Measurements from ENCODE around the gene SCAMP2. TPM values are rescaled to one million over a fixed set of nuclear protein-coding genes. Genes with fewer than 3 reads are reported as not detected.
A peak's percentile ranks its signal among the peaks of the same experiment; 100 is the strongest.

SCAMP2 gene
- total RNA-seq, 3 donors from 2014 or later = 49.5 to 71.4 (median 69.4) TPM

DNA sequence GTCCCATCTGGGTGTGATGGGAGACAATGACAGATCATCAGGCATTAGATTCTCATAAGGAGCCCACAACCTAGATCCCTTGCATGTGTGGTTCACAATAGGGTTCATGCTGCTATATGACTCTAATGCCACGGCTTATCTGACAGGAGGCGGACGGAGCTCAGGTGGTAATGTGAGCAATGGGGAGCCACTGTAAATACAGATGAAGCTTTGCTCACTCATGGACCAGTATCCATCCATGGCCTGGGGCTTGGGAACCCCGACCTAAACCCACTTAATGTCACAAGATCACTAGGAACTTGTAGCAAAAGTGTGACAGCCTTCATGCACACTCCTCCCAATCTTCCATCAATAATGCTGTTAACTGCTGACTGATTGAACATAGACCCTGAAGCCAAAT is 35.5 kb upstream of the SCAMP2 start:
- Histone ChIP-seq H3K27me3 (no peaks in the 10 kb centered on the region), H3K9me3 (no peaks in the 10 kb centered on the region), H3K27ac (no peak overlapping the region), H3K4me1 (peaks cover 2 to 9% of the 10 kb centered on the region in 2 donors), H3K4me3 (no peak overlapping the region), H3K36me3 (no peaks in the 10 kb centered on the region)
- TF ChIP-seq POLR2A (IDR thresholded peaks at IDR 0.05) (no peak), POLR2AphosphoS5 (IDR thresholded peaks at IDR 0.05) (no peak)
- TF ChIP-seq, protein P1, sequence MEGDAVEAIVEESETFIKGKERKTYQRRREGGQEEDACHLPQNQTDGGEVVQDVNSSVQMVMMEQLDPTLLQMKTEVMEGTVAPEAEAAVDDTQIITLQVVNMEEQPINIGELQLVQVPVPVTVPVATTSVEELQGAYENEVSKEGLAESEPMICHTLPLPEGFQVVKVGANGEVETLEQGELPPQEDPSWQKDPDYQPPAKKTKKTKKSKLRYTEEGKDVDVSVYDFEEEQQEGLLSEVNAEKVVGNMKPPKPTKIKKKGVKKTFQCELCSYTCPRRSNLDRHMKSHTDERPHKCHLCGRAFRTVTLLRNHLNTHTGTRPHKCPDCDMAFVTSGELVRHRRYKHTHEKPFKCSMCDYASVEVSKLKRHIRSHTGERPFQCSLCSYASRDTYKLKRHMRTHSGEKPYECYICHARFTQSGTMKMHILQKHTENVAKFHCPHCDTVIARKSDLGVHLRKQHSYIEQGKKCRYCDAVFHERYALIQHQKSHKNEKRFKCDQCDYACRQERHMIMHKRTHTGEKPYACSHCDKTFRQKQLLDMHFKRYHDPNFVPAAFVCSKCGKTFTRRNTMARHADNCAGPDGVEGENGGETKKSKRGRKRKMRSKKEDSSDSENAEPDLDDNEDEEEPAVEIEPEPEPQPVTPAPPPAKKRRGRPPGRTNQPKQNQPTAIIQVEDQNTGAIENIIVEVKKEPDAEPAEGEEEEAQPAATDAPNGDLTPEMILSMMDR (IDR thresholded peaks at IDR 0.05) = no peak
- intact Hi-C loops (cut with DNase I; ENCODE audit: low total_unique reads) = no loop called here
- DNase-seq (ENCODE audit: low spot score in 2 of 2) = no peak

DNA sequence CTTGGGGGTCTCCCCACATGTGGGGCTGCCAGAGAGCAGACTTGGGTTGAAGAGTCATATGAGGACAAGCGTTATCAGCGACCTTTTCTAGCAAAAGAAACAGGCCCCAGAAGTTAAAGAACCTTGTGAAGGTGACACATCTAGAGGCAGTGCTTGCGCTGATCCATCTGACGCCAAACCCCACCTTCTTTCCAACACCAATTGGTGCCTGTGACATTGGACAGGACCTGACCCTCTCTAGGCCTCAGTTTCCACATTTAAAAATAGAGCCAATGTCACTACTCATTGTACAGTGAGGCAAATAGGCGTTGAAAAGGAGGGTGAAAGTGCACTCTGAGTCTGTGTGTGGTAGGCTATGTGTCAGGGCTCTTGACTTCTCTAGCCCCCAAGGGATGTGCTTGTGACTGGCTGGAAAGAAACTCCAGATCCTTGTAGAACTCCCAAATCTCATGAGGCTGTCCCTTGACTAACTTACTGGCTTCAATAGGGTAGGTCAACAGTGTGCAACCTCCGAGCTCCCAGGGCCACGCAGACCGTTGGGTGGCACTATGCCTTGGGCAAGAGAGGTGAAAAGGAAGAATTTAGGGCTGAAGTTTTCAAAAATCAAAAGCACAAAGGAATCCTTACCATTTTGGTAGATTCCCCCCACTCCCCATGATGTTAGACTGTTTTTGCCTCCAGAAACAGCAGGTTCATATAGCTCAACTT is 34.2 kb upstream of the SCAMP2 start:
- H3K9me3 ChIP-seq = no peaks in the 10 kb centered on the region
- intact Hi-C loops (cut with DNase I; ENCODE audit: low total_unique reads) = no loop called here
- H3K4me1 ChIP-seq = peaks cover 2 to 9% of the 10 kb centered on the region in 2 donors
- no peaks in the 10 kb centered on the region for H3K36me3 ChIP-seq
- peak overlapping the region; percentile 76 to 98 (median 95) for H3K4me3 ChIP-seq
- H3K27me3 ChIP-seq = no peaks in the 10 kb centered on the region
- no peak for DNase-seq (ENCODE audit: low spot score in 2 of 2)
- TF ChIP-seq POLR2A (IDR thresholded peaks at IDR 0.05) = no peak
- no peak for TF ChIP-seq POLR2AphosphoS5 (IDR thresholded peaks at IDR 0.05)
- TF ChIP-seq, protein P1 (IDR thresholded peaks at IDR 0.05) = no peak
- peak overlapping the region; percentile 93 to 97 for H3K27ac ChIP-seq

DNA sequence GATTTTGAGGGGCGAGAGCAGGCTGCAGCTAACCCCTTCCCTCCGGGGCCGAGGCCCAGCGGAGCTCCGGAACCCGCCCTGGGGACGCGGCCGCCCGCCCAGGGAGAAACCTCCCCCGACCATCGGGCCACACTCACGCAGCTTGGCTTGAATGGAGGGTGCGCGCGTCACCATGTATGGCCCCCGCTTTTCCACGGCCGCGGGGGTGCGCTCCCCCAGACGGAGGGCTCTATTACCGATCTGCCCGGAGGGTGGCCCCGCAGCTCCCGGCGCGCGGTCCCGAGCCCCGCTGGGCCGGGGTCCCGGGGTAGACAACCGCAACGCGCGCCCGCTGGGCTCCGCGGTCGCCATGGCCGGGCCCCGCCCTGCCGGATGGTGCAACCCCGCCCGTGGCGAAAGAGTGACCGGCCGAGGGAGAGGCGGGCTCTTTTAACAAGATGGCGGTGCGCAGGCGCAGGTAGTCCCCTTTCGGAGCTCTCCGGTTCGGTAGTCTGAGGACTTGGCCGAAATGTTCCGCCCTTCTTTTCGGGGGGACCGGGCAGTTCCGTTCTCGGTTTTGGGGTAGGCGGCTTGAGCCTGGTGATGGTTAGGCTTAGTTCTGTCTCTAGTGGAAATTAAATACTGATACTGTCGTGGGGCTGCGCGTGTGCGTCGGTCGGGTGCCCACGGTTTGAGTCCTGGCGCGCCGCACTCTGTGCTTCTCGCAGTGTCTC is 33.4 kb upstream of the SCAMP2 start, which contains the start of gene FAM219B:
Gene FAM219B, minus strand, starts transcription at position 402 of the 713 bp plus-strand sequence. Its CDS starts 51 bp downstream, at position 351.
- H3K36me3 ChIP-seq = no peaks in the 10 kb centered on the region
- no peaks in the 10 kb centered on the region for H3K27me3 ChIP-seq
- intact Hi-C loops (cut with DNase I; ENCODE audit: low total_unique reads) = no loop called here
- no peaks in the 10 kb centered on the region for H3K9me3 ChIP-seq
- H3K27ac ChIP-seq = peak within 1 kb of the TSS; percentile 93 to 97
- peak; percentile 27 for TF ChIP-seq POLR2A (IDR thresholded peaks at IDR 0.05)
- TF ChIP-seq, protein P1 (IDR thresholded peaks at IDR 0.05) = no peak
- peak in 2 of 3 donors; percentile 75 to 85 for TF ChIP-seq POLR2AphosphoS5 (IDR thresholded peaks at IDR 0.05)
- H3K4me3 ChIP-seq = peak within 1 kb of the TSS; percentile 76 to 98 (median 95)
- DNase-seq (ENCODE audit: low spot score in 2 of 2) = peak; percentile 86 to 93
- peaks cover 2 to 9% of the 10 kb centered on the region in 2 donors for H3K4me1 ChIP-seq

DNA sequence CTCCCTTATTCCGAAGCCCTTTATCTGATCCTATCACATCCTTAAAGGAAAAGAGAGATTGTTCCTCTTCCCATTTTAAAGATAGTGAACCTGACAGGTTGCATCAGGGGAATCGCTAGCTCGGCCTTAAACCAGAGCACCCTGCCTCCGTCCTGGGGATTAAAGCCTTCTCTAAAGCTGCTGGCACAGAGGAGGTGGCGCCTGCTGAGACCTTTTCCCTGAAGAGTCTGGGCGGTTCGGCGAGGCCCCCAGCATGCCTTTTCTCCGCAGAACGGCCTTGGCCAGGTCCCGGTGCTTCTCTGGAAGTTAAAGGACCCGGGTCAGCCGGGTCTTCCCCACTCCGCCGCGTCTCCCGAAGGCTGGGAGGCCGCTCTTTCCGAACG is 32.9 kb upstream of the SCAMP2 start:
- peak overlapping the region; percentile 93 to 97 for H3K27ac ChIP-seq
- intact Hi-C loops (cut with DNase I; ENCODE audit: low total_unique reads) = no loop called here
- H3K9me3 ChIP-seq = no peaks in the 10 kb centered on the region
- peaks cover 2 to 9% of the 10 kb centered on the region in 2 donors for H3K4me1 ChIP-seq
- H3K4me3 ChIP-seq = peak overlapping the region; percentile 76 to 98 (median 95)
- TF ChIP-seq POLR2AphosphoS5 (IDR thresholded peaks at IDR 0.05) (no peak), POLR2A (IDR thresholded peaks at IDR 0.05) (no peak)
- TF ChIP-seq, protein P1 (IDR thresholded peaks at IDR 0.05) = no peak
- no peak for DNase-seq (ENCODE audit: low spot score in 2 of 2)
- H3K36me3 ChIP-seq = no peaks in the 10 kb centered on the region
- no peaks in the 10 kb centered on the region for H3K27me3 ChIP-seq
